H1 (cell line): ENCODE data around the gene HSPA6. TPM values are rescaled to one million over a fixed set of nuclear protein-coding genes. Genes with fewer than 3 reads are reported as not detected.

Experiments used
- CTCF ChIA-PET: fragments of 300-600 bp; sonication (Branson Sonifier 250); formaldehyde crosslinking; loops from one replicate; lab custom pipeline; 2021; ENCODE audit not compliant: partially characterized antibody; lab: Charles Lee
- POLR2A ChIA-PET: fragments of 300-600 bp; sonication (Branson Sonifier 250); formaldehyde crosslinking; loops from one replicate; lab custom pipeline; 2021; ENCODE audit warnings: inconsistent platforms; ENCODE audit not compliant: partially characterized antibody; lab: Charles Lee
- DNase-seq, 2 experiments: peaks; one replicate each; pipeline versions ENCODE4 v3.0.0 to v3.0.0-alpha.2; 2010 to 2022; ENCODE audit warnings: low spot score in 2 of 2, low read depth in 1 of 2, mixed read lengths in 1 of 2
- FAIRE-seq: peaks from 2 replicates; lab custom pipeline; 2011; peaks lifted over from hg19 to GRCh38; lab: Jason Lieb, UNC
- H2AFZ ChIP-seq: 2 replicates; pipeline ENCODE4 v1.8.1; 2012; ENCODE audit warnings: low read length, inconsistent platforms
- H2AK5ac ChIP-seq: 2 replicates; pipeline ENCODE4 v1.6.1; 2013; ENCODE audit warnings: low read depth, low read length
- H2BK120ac ChIP-seq: replicated peaks from 2 replicates; pipeline ENCODE3; 2013; ENCODE audit warnings: low read depth, low read length, inconsistent platforms
- H2BK12ac ChIP-seq: 2 replicates; pipeline ENCODE4 v1.6.1; 2013; ENCODE audit warnings: low read depth, low read length
- H2BK15ac ChIP-seq: 2 replicates; pipeline ENCODE4 v1.6.1; 2013; ENCODE audit warnings: low read length
- H2BK20ac ChIP-seq: 2 replicates; pipeline ENCODE4 v1.6.1; 2013; ENCODE audit warnings: low read length
- H2BK5ac ChIP-seq: 2 replicates; pipeline ENCODE4 v1.6.1; 2013; ENCODE audit warnings: low read depth, low read length
- H3K14ac ChIP-seq: 2 replicates; pipeline ENCODE4 v1.6.1; 2013; ENCODE audit warnings: inconsistent platforms; ENCODE audit not compliant: insufficient read length
- H3K18ac ChIP-seq: 2 replicates; pipeline ENCODE4 v1.6.1; 2013; ENCODE audit warnings: low read length; ENCODE audit errors: extremely low read depth
- H3K23ac ChIP-seq: 2 replicates; pipeline ENCODE4 v1.6.1; 2013; ENCODE audit warnings: inconsistent platforms; ENCODE audit not compliant: insufficient read length
- H3K23me2 ChIP-seq: 2 replicates; pipeline ENCODE4 v1.6.1; 2013; ENCODE audit warnings: low read depth, low read length
- H3K27ac ChIP-seq: 2 replicates; pipeline ENCODE4 v1.6.1; 2011; ENCODE audit warnings: low read depth, low read length, inconsistent platforms
- H3K27me3 ChIP-seq, 4 experiments: replicated peaks in 1 of 4; 1 replicate in 1 of 4; 2 replicates in 3 of 4; pipeline versions ENCODE4 v1.6.1 to v1.8.1; 2011 to 2013; ENCODE audit warnings: low read length in 3 of 4, mild to moderate bottlenecking in 3 of 4, inconsistent platforms in 2 of 4, mixed read lengths in 2 of 4, moderate library complexity in 1 of 4; ENCODE audit not compliant: control insufficient read depth in 3 of 4, insufficient read depth in 3 of 4; ENCODE audit errors: extremely low read depth in 1 of 4
- H3K36me3 ChIP-seq, 4 experiments: 2 replicates each; pipeline versions ENCODE4 v1.6.1 to v1.8.1; 2011 to 2013; ENCODE audit warnings: mild to moderate bottlenecking in 4 of 4, low read length in 3 of 4, moderate library complexity in 2 of 4, control low read depth in 1 of 4, inconsistent platforms in 1 of 4; ENCODE audit not compliant: insufficient read depth in 4 of 4, control insufficient read depth in 2 of 4
- H3K4ac ChIP-seq: replicated peaks from 2 replicates; pipeline ENCODE3; 2013; ENCODE audit warnings: low read length, low read depth, mixed read lengths, inconsistent platforms; ENCODE audit not compliant: insufficient read length
- H3K4me1 ChIP-seq, 4 experiments: replicated peaks in 1 of 4; 1 replicate in 1 of 4; 2 replicates in 3 of 4; pipeline versions ENCODE4 v1.6.1 to v1.8.1; 2011 to 2013; ENCODE audit warnings: low read length in 3 of 4, inconsistent platforms in 2 of 4, mixed read lengths in 1 of 4; ENCODE audit not compliant: insufficient read depth in 4 of 4, control insufficient read depth in 3 of 4
- H3K4me2 ChIP-seq, 2 experiments: 2 replicates each; pipeline versions ENCODE4 v1.6.1 to v1.8.1; 2011 to 2013; ENCODE audit warnings: low read depth in 2 of 2, low read length in 2 of 2, control low read depth in 1 of 2, inconsistent platforms in 1 of 2, mild to moderate bottlenecking in 1 of 2; ENCODE audit not compliant: insufficient read depth in 1 of 2
- H3K4me3 ChIP-seq, 4 experiments: fragments of 200-600, 300-600 bp in 1 of 4; sonication (generic), shearing (Covaris generic), sonication (Bioruptor Twin) in 1 of 4; 2 replicates each; pipeline versions ENCODE4 v1.5.1 to v1.8.1; 2011 to 2016; ENCODE audit warnings: low read length in 4 of 4, low read depth in 3 of 4, control low read depth in 2 of 4, inconsistent platforms in 2 of 4, mild to moderate bottlenecking in 2 of 4, mixed read lengths in 1 of 4, moderate library complexity in 1 of 4; ENCODE audit not compliant: insufficient read depth in 2 of 4; ENCODE audit errors: extremely low read depth in 1 of 4
- H3K56ac ChIP-seq: replicated peaks from 2 replicates; pipeline ENCODE3; 2013; ENCODE audit warnings: low read depth, mild to moderate bottlenecking, mixed read lengths, low read length, inconsistent platforms; ENCODE audit not compliant: insufficient read length
- H3K79me1 ChIP-seq: 2 replicates; pipeline ENCODE4 v1.6.1; 2013; ENCODE audit warnings: low read depth, low read length, control low read depth
- H3K79me2 ChIP-seq, 2 experiments: 2 replicates each; pipeline versions ENCODE4 v1.6.1 to v1.8.1; 2012 to 2013; ENCODE audit warnings: low read length in 2 of 2, mild to moderate bottlenecking in 2 of 2, inconsistent platforms in 1 of 2; ENCODE audit not compliant: insufficient read depth in 2 of 2, control insufficient read depth in 1 of 2
- H3K9ac ChIP-seq, 4 experiments: replicated peaks in 1 of 4; 1 replicate in 1 of 4; 2 replicates in 3 of 4; pipeline versions ENCODE4 v1.6.1 to v1.8.1; 2011 to 2013; ENCODE audit warnings: low read depth in 3 of 4, low read length in 3 of 4, control low read depth in 2 of 4, mild to moderate bottlenecking in 2 of 4, moderate library complexity in 2 of 4, inconsistent platforms in 1 of 4; ENCODE audit errors: extremely low read depth in 1 of 4
- H3K9me3 ChIP-seq, 2 experiments: 2 replicates each; pipeline versions ENCODE4 v1.6.1 to v1.8.1; 2012 to 2013; ENCODE audit warnings: mild to moderate bottlenecking in 2 of 2, moderate library complexity in 2 of 2, control low read depth in 1 of 2, inconsistent platforms in 1 of 2, low read depth in 1 of 2, low read length in 1 of 2, mixed read lengths in 1 of 2; ENCODE audit not compliant: insufficient read depth in 2 of 2
- H4K20me1 ChIP-seq, 2 experiments: replicated peaks in 1 of 2; 2 replicates each; pipeline versions ENCODE3 to v1.8.1; 2011 to 2013; ENCODE audit warnings: inconsistent platforms in 2 of 2, low read length in 2 of 2, mild to moderate bottlenecking in 1 of 2; ENCODE audit not compliant: insufficient read depth in 2 of 2, control insufficient read depth in 1 of 2
- H4K5ac ChIP-seq: 2 replicates; pipeline ENCODE4 v1.6.1; 2013; ENCODE audit warnings: low read length, low read depth, mixed read lengths, inconsistent platforms; ENCODE audit not compliant: insufficient read length
- H4K8ac ChIP-seq: 2 replicates; pipeline ENCODE4 v1.8.0; 2013; ENCODE audit warnings: mild to moderate bottlenecking, moderate library complexity, low read length, inconsistent platforms; ENCODE audit not compliant: insufficient read depth; ENCODE audit errors: extremely low read depth
- H4K91ac ChIP-seq: replicated peaks from 2 replicates; pipeline ENCODE3; 2013; ENCODE audit warnings: low read length, mixed read lengths, inconsistent platforms; ENCODE audit not compliant: insufficient read length
- ASH2L ChIP-seq: fragments of 200-600, 300-600 bp; sonication (generic); IDR thresholded peaks from one replicate; pipeline ENCODE4 v1.7.1; 2017; ENCODE audit warnings: low read length
- RAD21 ChIP-seq, 2 experiments: IDR thresholded peaks in 1 of 2; conservative IDR thresholded peaks in 1 of 2; 2 replicates each; pipeline ENCODE4 v1.6.1; 2011; ENCODE audit warnings: low read depth in 2 of 2, low read length in 2 of 2, improper control_type of control experiment in 1 of 2, inconsistent platforms in 1 of 2, mild to moderate bottlenecking in 1 of 2, moderate library complexity in 1 of 2
- SRF ChIP-seq: IDR thresholded peaks from 2 replicates; pipeline ENCODE4 v1.6.1; 2011; ENCODE audit warnings: mild to moderate bottlenecking, low read depth, low read length, moderate library complexity
- WGBS, 2 experiments: shearing (Covaris generic) in 1 of 2; methylation state at CpG; one replicate each; pipeline versions ENCODE4 v1.1.6 to v1.1.7; 2013 to 2015; ENCODE audit warnings: low lambda C conversion rate in 2 of 2, mixed read lengths in 2 of 2, inconsistent platforms in 1 of 2, low coverage in 1 of 2, missing lambda C conversion rate in 1 of 2; ENCODE audit not compliant: insufficient replicate concordance in 2 of 2, insufficient coverage in 1 of 2, insufficient read length in 1 of 2; ENCODE audit errors: extremely low coverage in 1 of 2, missing lambda C conversion rate in 1 of 2; 5-methylcytosine and 5-hydroxymethylcytosine counted together
- polyA plus RNA-seq, 7 experiments: library from polyadenylated mRNA; depleted of rRNA in 3 of 7; stranded (reverse) in 5 of 7; unstranded in 2 of 7; fragments of >200 nt in 5 of 7; fragments of 200-250 nt in 2 of 7; gene quantifications; 1 replicate in 5 of 7; 2 replicates in 1 of 7; 4 replicates in 1 of 7; pipeline versions ENCODE4 v1.2.1 to v1.2.3, GENCODE V29; 2011 to 2013; ENCODE audit warnings: missing spikeins in 2 of 7, mixed read lengths in 2 of 7
- total RNA-seq: library from RNA; stranded (reverse); fragmentation: NEBNext Ultra II Directional; extraction: Animal tissue kit (Norgen Biotek cat#: 25700); gene quantifications from 2 replicates; pipeline ENCODE4 v1.2.1, GENCODE V29; 2021
- TF ChIP-seq, protein P1 (sequence below), 3 experiments: IDR thresholded peaks; 1 replicate in 2 of 3; 2 replicates in 1 of 3; pipeline versions ENCODE4 v1.5.1 to v1.6.1; 2011; ENCODE audit warnings: low read length in 3 of 3, mild to moderate bottlenecking in 3 of 3, inconsistent platforms in 2 of 3, low read depth in 1 of 3, moderate library complexity in 1 of 3; ENCODE audit not compliant: insufficient read depth in 1 of 3; ENCODE audit errors: control extremely low read depth in 1 of 3

HSPA6 gene
- total and polyA plus RNA-seq, 2 of the 8 experiments (the other 6 are each of a cell fraction or from before 2014, with no cell fraction given): 0.06 to 0.15 TPM

DNA sequence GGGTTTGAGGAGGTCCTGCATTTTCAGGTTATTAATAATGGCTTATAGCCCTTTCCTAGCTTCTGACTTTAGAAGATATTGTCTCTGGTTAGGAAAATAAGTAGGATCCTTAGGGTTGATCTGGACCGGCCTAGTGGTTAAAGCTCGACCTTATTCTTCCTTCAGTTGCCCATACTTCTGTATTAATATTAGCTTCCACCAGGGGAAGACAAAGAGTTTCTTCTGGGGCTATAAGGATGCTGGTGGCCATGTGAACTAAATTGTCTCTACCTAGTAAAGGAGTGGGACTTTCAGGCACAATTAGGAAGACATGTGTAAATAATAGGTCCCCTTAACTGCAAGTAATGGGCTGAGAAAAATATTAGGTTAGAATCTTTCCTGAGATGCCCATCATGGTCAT is 39.7 kb upstream of the HSPA6 start:
- H4K20me1 ChIP-seq: no peaks in the 10 kb centered on the region
- POLR2A ChIA-PET: no interaction called here
- H3K23me2 ChIP-seq: peaks cover 2% of the 10 kb centered on the region; the same call in 1 of the 2 replicates
- no peak overlapping the region for H2AFZ ChIP-seq
- DNase-seq: no peak
- H3K14ac ChIP-seq: no peak overlapping the region
- WGBS, 2 experiments: 96% methylated on average over 2 of the region's 2 CpGs; no CpG with 5 or more reads in 1 of the 2 experiments
- H2BK5ac ChIP-seq: no peak overlapping the region
- no peaks in the 10 kb centered on the region for H3K79me1 ChIP-seq
- H2AK5ac ChIP-seq: no peak overlapping the region
- no peak overlapping the region for H3K9ac ChIP-seq
- no peak overlapping the region for H2BK15ac ChIP-seq
- H3K4me1 ChIP-seq: no peaks in the 10 kb centered on the region
- H2BK20ac ChIP-seq: no peak overlapping the region
- FAIRE-seq: no peak
- H2BK120ac ChIP-seq: no peak overlapping the region
- no peaks in the 10 kb centered on the region for H3K9me3 ChIP-seq
- H3K23ac ChIP-seq: no peak overlapping the region
- H3K4me2 ChIP-seq: no peak overlapping the region
- H3K18ac ChIP-seq: no peak overlapping the region
- H2BK12ac ChIP-seq: no peak overlapping the region
- H3K27me3 ChIP-seq: peaks cover 0 to 6% (median 0%) of the 10 kb centered on the region in 4 experiments; a peak in 4 of 7 replicates
- H4K5ac ChIP-seq: no peak overlapping the region
- H3K79me2 ChIP-seq: no peaks in the 10 kb centered on the region
- no peak overlapping the region for H3K4me3 ChIP-seq
- H4K8ac ChIP-seq: no peak overlapping the region
- H4K91ac ChIP-seq: no peak overlapping the region
- TF ChIP-seq RAD21 (IDR thresholded peaks at IDR 0.05 in 1 of 2, conservative IDR thresholded peaks at IDR 0.05 in 1 of 2; ENCODE audit: low read depth in 2 of 2, low read length in 2 of 2) (peak; percentile 16 to 29; a peak in 2 of 4 replicates), ASH2L (no peak), SRF (no peak)
- TF ChIP-seq, protein P1, sequence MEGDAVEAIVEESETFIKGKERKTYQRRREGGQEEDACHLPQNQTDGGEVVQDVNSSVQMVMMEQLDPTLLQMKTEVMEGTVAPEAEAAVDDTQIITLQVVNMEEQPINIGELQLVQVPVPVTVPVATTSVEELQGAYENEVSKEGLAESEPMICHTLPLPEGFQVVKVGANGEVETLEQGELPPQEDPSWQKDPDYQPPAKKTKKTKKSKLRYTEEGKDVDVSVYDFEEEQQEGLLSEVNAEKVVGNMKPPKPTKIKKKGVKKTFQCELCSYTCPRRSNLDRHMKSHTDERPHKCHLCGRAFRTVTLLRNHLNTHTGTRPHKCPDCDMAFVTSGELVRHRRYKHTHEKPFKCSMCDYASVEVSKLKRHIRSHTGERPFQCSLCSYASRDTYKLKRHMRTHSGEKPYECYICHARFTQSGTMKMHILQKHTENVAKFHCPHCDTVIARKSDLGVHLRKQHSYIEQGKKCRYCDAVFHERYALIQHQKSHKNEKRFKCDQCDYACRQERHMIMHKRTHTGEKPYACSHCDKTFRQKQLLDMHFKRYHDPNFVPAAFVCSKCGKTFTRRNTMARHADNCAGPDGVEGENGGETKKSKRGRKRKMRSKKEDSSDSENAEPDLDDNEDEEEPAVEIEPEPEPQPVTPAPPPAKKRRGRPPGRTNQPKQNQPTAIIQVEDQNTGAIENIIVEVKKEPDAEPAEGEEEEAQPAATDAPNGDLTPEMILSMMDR (IDR thresholded peaks at IDR 0.05; ENCODE audit: control extremely low read depth in 1 of 3, insufficient read depth in 1 of 3, low read depth in 1 of 3, low read length in 3 of 3): peak in 2 of 3 experiments; percentile 26 to 28; a peak in 2 of 4 replicates
- no peak overlapping the region for H3K56ac ChIP-seq
- no peak overlapping the region for H3K27ac ChIP-seq
- H3K36me3 ChIP-seq: no peaks in the 10 kb centered on the region
- H3K4ac ChIP-seq: no peak overlapping the region
- CTCF ChIA-PET: interaction anchor here (0.9 to 3.9 kb wide), 6 partner anchors 10 to 255 kb away, joined by 3 to 45 read pairs (median 8); no protein-coding TSS in a partner anchor
